HCT116 (cell line): ENCODE results near the gene GNA12. TPM values are rescaled to one million over a fixed set of nuclear protein-coding genes. Genes with fewer than 3 reads are reported as not detected.

Source experiments
- ATAC-seq: fragments of 200-7000 bp; cut with Tn5 transposase; 2 replicates; pipeline ENCODE4 v1.9.1; 2020; ENCODE audit warnings: mild to moderate bottlenecking, moderate library complexity
- BruUV-seq: library from RNA; stranded (reverse); fragments of 400-500 nt; replicated peaks from 2 replicates; lab custom pipeline; 2021; lab: Mats Ljungman, UMichigan
- CTCF ChIA-PET: fragments of 300-600 bp; sonication (Branson Sonifier 250); formaldehyde crosslinking; loops from one replicate; lab custom pipeline; 2021; ENCODE audit warnings: antibody characterized with exemption; lab: Charles Lee
- POLR2A ChIA-PET: fragments of 300-600, 350-600 bp; sonication (Branson Sonifier 250); formaldehyde crosslinking; loops from one replicate; lab custom pipeline; 2021; ENCODE audit warnings: antibody characterized with exemption; lab: Charles Lee
- RAD21 ChIA-PET, 2 experiments: fragments of 300-600 bp; sonication (Branson Sonifier 250); formaldehyde crosslinking; loops; one replicate each; lab custom pipeline; 2023; ENCODE audit warnings: low total read pairs in 2 of 2; ENCODE audit not compliant: uncharacterized antibody in 2 of 2, unreplicated experiment in 2 of 2, low non-redundant PET in 1 of 2; lab: Charles Lee
- DNase-seq: peaks from one replicate; pipeline ENCODE4 v3.0.0-alpha.2; 2010; ENCODE audit warnings: low read depth, low spot score
- H2AFZ ChIP-seq: fragments of 200-600 bp; shearing (Covaris generic), sonication (generic); 2 replicates; pipeline ENCODE4 v1.6.1; 2017; ENCODE audit warnings: low read depth, mixed run types, mixed read lengths, antibody characterized with exemption, low read length; ENCODE audit not compliant: poor library complexity, severe bottlenecking
- H3K27ac ChIP-seq: 2 replicates; pipeline ENCODE4 v1.5.1; 2012; ENCODE audit warnings: low read depth, low read length
- H3K27me3 ChIP-seq: fragments of 200-600 bp; sonication (generic); 2 replicates; pipeline ENCODE4 v1.6.1; 2016; ENCODE audit warnings: mixed run types, low read length, mixed read lengths; ENCODE audit not compliant: insufficient read depth
- H3K36me3 ChIP-seq, 2 experiments: fragments of 200-500 bp in 1 of 2; fragments of 200-600 bp in 1 of 2; sonication (Bioruptor generic) in 1 of 2; sonication (generic) in 1 of 2; 2 replicates each; pipeline versions ENCODE4 v1.5.1 to v1.6.1; 2014 to 2016; ENCODE audit warnings: low read length in 2 of 2, inconsistent platforms in 1 of 2, mixed read lengths in 1 of 2, mixed run types in 1 of 2; ENCODE audit not compliant: insufficient read depth in 2 of 2, control insufficient read depth in 1 of 2
- H3K4me1 ChIP-seq, 2 experiments: fragments of 200-600 bp in 1 of 2; sonication (generic) in 1 of 2; 2 replicates each; pipeline versions ENCODE4 v1.5.1 to v1.6.1; 2012 to 2017; ENCODE audit warnings: low read length in 2 of 2, inconsistent platforms in 1 of 2, mild to moderate bottlenecking in 1 of 2, mixed read lengths in 1 of 2, mixed run types in 1 of 2, moderate library complexity in 1 of 2; ENCODE audit not compliant: insufficient read depth in 2 of 2, control insufficient read depth in 1 of 2
- H3K4me2 ChIP-seq: fragments of 200-600 bp; sonication (generic); 2 replicates; pipeline ENCODE4 v1.6.1; 2017; ENCODE audit warnings: mixed run types, low read length, mixed read lengths
- H3K4me3 ChIP-seq, 2 experiments: fragments of 200-600 bp in 1 of 2; sonication (generic) in 1 of 2; replicated peaks in 1 of 2; 2 replicates each; pipeline ENCODE4 v1.5.1; 2011 to 2016; ENCODE audit warnings: low read length in 2 of 2, control low read depth in 1 of 2, low read depth in 1 of 2, mild to moderate bottlenecking in 1 of 2, mixed read lengths in 1 of 2, mixed run types in 1 of 2
- H3K79me2 ChIP-seq: fragments of 200-600 bp; sonication (generic); 2 replicates; pipeline ENCODE4 v1.6.1; 2017; ENCODE audit warnings: mild to moderate bottlenecking, mixed run types, low read length, moderate library complexity, mixed read lengths; ENCODE audit not compliant: insufficient read depth
- H3K9ac ChIP-seq: fragments of 200-600 bp; sonication (generic); 2 replicates; pipeline ENCODE4 v1.6.1; 2016; ENCODE audit warnings: low read length, mixed read lengths
- H3K9me2 ChIP-seq: fragments of 200-600 bp; sonication (generic), shearing (Covaris generic); 2 replicates; pipeline ENCODE4 v1.6.1; 2017; ENCODE audit warnings: mixed run types, mild to moderate bottlenecking, moderate library complexity; ENCODE audit not compliant: insufficient read depth
- H3K9me3 ChIP-seq, 2 experiments: fragments of 200-500 bp in 1 of 2; fragments of 200-600 bp in 1 of 2; sonication (Bioruptor generic) in 1 of 2; sonication (generic) in 1 of 2; 2 replicates each; pipeline ENCODE4 v1.6.1; 2014 to 2017; ENCODE audit warnings: low read length in 2 of 2, mixed read lengths in 2 of 2, inconsistent platforms in 1 of 2, low read depth in 1 of 2, mild to moderate bottlenecking in 1 of 2, mixed run types in 1 of 2, moderate library complexity in 1 of 2; ENCODE audit not compliant: control insufficient read depth in 1 of 2, insufficient read depth in 1 of 2
- H4K20me1 ChIP-seq: fragments of 200-600 bp; sonication (generic), shearing (Covaris generic); 2 replicates; pipeline ENCODE4 v1.6.1; 2017; ENCODE audit warnings: mixed run types, mild to moderate bottlenecking, moderate library complexity; ENCODE audit not compliant: insufficient read depth
- ATF3 ChIP-seq: IDR thresholded peaks from 2 replicates; pipeline ENCODE4 v1.6.1; 2012
- CBX3 ChIP-seq: IDR thresholded peaks from 2 replicates; pipeline ENCODE4 v1.6.1; 2012; ENCODE audit warnings: low read depth
- EZH2 ChIP-seq: fragments of 200-600 bp; sonication (generic); IDR thresholded peaks from 2 replicates; pipeline ENCODE4 v1.6.1; 2017; ENCODE audit warnings: antibody characterized with exemption, mixed run types
- SIN3A ChIP-seq: IDR thresholded peaks from 2 replicates; pipeline ENCODE4 v1.6.1; 2012; ENCODE audit warnings: low read depth
- intact Hi-C: fragments of 100-400 bp; cut with micrococcal nuclease; formaldehyde crosslinking; loops from 2 replicates; pipeline ENCODE4 v1.10.0; 2022
- total RNA-seq: library from RNA; stranded (reverse); gene quantifications from one replicate; pipeline ENCODE4 v1.2.1, GENCODE V29; 2021; ENCODE audit not compliant: unreplicated experiment
- TF ChIP-seq, protein P1 (sequence below): IDR thresholded peaks from 2 replicates; pipeline ENCODE4 v1.6.1; 2012; ENCODE audit warnings: low read depth

The GNA12 gene
- total RNA-seq, 1 experiment from 2014 or later, result 32.6 TPM

DNA sequence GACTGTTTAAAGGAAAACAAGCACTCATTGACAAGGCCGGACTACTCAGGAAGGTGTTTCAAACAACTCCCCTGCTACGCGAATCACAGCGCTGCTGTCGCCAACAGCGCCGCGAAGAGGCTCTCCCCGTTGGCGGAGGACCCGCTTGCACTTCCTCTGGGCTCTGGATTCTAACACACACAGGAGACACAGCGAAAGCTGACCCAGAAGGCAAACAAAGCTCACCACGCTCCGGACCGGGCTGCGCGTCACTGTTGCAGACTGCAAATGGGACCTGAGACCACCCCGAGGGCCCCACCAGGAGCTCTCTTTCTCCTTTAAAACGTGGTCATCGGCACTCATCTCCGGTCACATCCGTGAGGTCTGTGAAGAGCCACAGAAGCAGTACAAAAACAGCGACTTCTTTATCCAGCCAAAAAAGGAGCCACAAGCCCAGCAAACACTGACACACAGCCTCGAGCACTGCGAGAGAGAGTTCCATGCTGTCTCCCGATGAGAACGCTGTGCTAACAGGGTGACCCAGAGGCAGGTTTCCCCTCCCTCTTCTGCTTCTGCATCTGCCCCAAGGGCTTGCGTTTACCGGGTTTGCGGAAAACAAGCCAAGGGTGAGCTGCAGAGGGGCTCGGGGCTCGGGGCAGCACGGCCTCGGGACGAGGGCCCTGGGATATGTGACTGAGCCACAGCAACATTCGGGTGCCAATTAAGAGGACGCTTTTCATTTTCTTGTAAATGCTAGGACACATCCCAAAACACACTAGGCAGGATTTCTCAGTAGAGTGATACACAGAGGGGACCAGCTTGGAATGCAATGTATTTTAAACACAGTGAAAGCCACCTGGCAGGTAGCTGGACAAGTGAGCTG lies 114.8 kb downstream of the GNA12 start:
- H3K27me3 ChIP-seq, result no peaks in the 10 kb centered on the region
- H3K4me3 ChIP-seq, result no peak overlapping the region
- H3K27ac ChIP-seq, result no peak overlapping the region
- DNase-seq (no peak), ATAC-seq (no peak)
- ChIA-PET CTCF (no interaction called here), RAD21 (no interaction called here), POLR2A (no interaction called here)
- H4K20me1 ChIP-seq, result no peaks in the 10 kb centered on the region
- no peaks in the 10 kb centered on the region for H3K79me2 ChIP-seq
- H3K4me2 ChIP-seq, result no peak overlapping the region
- H2AFZ ChIP-seq, result no peak overlapping the region
- intact Hi-C loops, result no loop called here
- H3K4me1 ChIP-seq, result peaks cover 0 to 11% of the 10 kb centered on the region in 2 experiments; a peak in 1 of 4 replicates
- no peak overlapping the region for H3K9ac ChIP-seq
- no peaks in the 10 kb centered on the region for H3K9me3 ChIP-seq
- TF ChIP-seq, protein P1, sequence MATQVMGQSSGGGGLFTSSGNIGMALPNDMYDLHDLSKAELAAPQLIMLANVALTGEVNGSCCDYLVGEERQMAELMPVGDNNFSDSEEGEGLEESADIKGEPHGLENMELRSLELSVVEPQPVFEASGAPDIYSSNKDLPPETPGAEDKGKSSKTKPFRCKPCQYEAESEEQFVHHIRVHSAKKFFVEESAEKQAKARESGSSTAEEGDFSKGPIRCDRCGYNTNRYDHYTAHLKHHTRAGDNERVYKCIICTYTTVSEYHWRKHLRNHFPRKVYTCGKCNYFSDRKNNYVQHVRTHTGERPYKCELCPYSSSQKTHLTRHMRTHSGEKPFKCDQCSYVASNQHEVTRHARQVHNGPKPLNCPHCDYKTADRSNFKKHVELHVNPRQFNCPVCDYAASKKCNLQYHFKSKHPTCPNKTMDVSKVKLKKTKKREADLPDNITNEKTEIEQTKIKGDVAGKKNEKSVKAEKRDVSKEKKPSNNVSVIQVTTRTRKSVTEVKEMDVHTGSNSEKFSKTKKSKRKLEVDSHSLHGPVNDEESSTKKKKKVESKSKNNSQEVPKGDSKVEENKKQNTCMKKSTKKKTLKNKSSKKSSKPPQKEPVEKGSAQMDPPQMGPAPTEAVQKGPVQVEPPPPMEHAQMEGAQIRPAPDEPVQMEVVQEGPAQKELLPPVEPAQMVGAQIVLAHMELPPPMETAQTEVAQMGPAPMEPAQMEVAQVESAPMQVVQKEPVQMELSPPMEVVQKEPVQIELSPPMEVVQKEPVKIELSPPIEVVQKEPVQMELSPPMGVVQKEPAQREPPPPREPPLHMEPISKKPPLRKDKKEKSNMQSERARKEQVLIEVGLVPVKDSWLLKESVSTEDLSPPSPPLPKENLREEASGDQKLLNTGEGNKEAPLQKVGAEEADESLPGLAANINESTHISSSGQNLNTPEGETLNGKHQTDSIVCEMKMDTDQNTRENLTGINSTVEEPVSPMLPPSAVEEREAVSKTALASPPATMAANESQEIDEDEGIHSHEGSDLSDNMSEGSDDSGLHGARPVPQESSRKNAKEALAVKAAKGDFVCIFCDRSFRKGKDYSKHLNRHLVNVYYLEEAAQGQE, result no peak
- no peak for TF ChIP-seq EZH2
- TF ChIP-seq SIN3A, result no peak
- TF ChIP-seq ATF3, result no peak
- no peak for TF ChIP-seq CBX3
- BruUV-seq, result no TSS peak
- no peaks in the 10 kb centered on the region for H3K36me3 ChIP-seq
- H3K9me2 ChIP-seq, result no peaks in the 10 kb centered on the region
